ENCODE measurements around the gene RASGRF2. TPM values are rescaled to one million over a fixed set of nuclear protein-coding genes. Genes with fewer than 3 reads are reported as not detected.

The RASGRF2 gene
- polyA plus RNA-seq, 1 donor from 2014 or later, result 0.42 TPM

DNA sequence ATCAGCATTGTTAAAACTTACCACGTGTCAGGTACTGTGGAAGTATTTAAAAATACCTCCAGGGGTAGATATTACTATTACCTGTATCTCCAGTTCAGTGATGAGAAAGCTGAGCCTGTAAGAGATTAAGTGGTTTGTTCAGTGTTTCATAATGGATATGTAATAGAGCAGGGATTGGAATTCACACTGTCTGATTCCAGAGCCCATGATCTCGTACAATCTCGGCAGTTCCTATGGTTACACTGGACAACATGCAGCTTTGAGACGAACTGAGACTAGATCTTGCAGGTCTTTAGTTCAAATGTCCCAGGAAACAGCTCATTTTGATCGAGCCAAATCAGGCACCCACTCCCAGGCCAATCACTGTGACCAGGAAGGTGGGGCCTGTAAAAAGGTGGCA is 8.8 kb upstream of the RASGRF2 start:
- H3F3A ChIP-seq (ENCODE audit: insufficient read depth, low read length, poor library complexity, severe bottlenecking), result no peaks in the 10 kb centered on the region
- no peak for TF ChIP-seq TAF1 (IDR thresholded peaks at IDR 0.05; ENCODE audit: low read depth)
- TF ChIP-seq RAD21 (conservative IDR thresholded peaks at IDR 0.05), result no peak
- no peak for TF ChIP-seq POLR2AphosphoS5 (IDR thresholded peaks at IDR 0.05)
- no peak for TF ChIP-seq MXI1 (conservative IDR thresholded peaks at IDR 0.05; ENCODE audit: poor library complexity, severe bottlenecking)
- TF ChIP-seq SMC3 (conservative IDR thresholded peaks at IDR 0.05; ENCODE audit: poor library complexity), result no peak
- no peak for TF ChIP-seq EP300 (conservative IDR thresholded peaks at IDR 0.05; ENCODE audit: poor library complexity, severe bottlenecking)
- TF ChIP-seq EZH2 (IDR thresholded peaks at IDR 0.05; ENCODE audit: borderline replicate concordance, insufficient read depth, low read length, poor library complexity, severe bottlenecking), result no peak
- TF ChIP-seq, protein P1, sequence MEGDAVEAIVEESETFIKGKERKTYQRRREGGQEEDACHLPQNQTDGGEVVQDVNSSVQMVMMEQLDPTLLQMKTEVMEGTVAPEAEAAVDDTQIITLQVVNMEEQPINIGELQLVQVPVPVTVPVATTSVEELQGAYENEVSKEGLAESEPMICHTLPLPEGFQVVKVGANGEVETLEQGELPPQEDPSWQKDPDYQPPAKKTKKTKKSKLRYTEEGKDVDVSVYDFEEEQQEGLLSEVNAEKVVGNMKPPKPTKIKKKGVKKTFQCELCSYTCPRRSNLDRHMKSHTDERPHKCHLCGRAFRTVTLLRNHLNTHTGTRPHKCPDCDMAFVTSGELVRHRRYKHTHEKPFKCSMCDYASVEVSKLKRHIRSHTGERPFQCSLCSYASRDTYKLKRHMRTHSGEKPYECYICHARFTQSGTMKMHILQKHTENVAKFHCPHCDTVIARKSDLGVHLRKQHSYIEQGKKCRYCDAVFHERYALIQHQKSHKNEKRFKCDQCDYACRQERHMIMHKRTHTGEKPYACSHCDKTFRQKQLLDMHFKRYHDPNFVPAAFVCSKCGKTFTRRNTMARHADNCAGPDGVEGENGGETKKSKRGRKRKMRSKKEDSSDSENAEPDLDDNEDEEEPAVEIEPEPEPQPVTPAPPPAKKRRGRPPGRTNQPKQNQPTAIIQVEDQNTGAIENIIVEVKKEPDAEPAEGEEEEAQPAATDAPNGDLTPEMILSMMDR (IDR thresholded peaks at IDR 0.05; ENCODE audit: poor library complexity, severe bottlenecking), result no peak
- TF ChIP-seq, protein P2, sequence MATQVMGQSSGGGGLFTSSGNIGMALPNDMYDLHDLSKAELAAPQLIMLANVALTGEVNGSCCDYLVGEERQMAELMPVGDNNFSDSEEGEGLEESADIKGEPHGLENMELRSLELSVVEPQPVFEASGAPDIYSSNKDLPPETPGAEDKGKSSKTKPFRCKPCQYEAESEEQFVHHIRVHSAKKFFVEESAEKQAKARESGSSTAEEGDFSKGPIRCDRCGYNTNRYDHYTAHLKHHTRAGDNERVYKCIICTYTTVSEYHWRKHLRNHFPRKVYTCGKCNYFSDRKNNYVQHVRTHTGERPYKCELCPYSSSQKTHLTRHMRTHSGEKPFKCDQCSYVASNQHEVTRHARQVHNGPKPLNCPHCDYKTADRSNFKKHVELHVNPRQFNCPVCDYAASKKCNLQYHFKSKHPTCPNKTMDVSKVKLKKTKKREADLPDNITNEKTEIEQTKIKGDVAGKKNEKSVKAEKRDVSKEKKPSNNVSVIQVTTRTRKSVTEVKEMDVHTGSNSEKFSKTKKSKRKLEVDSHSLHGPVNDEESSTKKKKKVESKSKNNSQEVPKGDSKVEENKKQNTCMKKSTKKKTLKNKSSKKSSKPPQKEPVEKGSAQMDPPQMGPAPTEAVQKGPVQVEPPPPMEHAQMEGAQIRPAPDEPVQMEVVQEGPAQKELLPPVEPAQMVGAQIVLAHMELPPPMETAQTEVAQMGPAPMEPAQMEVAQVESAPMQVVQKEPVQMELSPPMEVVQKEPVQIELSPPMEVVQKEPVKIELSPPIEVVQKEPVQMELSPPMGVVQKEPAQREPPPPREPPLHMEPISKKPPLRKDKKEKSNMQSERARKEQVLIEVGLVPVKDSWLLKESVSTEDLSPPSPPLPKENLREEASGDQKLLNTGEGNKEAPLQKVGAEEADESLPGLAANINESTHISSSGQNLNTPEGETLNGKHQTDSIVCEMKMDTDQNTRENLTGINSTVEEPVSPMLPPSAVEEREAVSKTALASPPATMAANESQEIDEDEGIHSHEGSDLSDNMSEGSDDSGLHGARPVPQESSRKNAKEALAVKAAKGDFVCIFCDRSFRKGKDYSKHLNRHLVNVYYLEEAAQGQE (IDR thresholded peaks at IDR 0.05; ENCODE audit: borderline replicate concordance), result no peak
- H3K79me2 ChIP-seq (replicated peaks; ENCODE audit: insufficient read depth, low read length), result no peaks in the 10 kb centered on the region
- H3K36me3 ChIP-seq (ENCODE audit: insufficient read depth, low read length), result no peaks in the 10 kb centered on the region
- no peaks in the 10 kb centered on the region for H3K9me2 ChIP-seq (ENCODE audit: insufficient read depth, low read length)
- H3K27me3 ChIP-seq (ENCODE audit: insufficient read depth, low read depth, low read length), result no peaks in the 10 kb centered on the region
- no peaks in the 10 kb centered on the region for H3K9me3 ChIP-seq (ENCODE audit: low read length)
- no peak overlapping the region for H3K27ac ChIP-seq (ENCODE audit: low read length)
- no peak overlapping the region for H3K4me3 ChIP-seq (ENCODE audit: low read length)
- H3K4me2 ChIP-seq (ENCODE audit: low read length), result no peak overlapping the region
- H2AFZ ChIP-seq (ENCODE audit: low read depth, low read length), result no peak overlapping the region
- H4K20me1 ChIP-seq (ENCODE audit: insufficient read depth), result no peaks in the 10 kb centered on the region
- no peak overlapping the region for H3K9ac ChIP-seq (ENCODE audit: low read length)

DNA sequence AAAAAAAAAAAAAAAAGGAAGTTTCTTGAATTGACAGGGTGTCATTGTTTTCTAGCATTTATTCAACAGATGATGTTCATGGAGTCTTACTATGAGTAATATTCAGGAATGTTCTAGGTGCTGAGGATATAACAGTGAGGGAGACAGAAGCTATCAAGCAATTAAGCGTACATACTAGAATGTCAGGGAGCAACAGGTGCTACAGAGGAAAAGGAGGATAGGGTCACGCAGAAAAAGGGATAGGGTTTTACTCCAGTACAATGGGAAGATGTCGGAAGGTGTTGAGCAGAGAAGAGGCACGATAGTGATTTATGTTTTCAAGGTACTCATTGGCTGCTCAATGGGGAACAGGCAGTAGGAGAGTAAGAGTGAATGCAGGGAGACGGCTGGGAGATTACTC is 6.6 kb upstream of the RASGRF2 start:
- Histone ChIP-seq H3K79me2 (replicated peaks; ENCODE audit: insufficient read depth, low read length) (no peaks in the 10 kb centered on the region), H3K9me2 (ENCODE audit: insufficient read depth, low read length) (no peaks in the 10 kb centered on the region), H4K20me1 (ENCODE audit: insufficient read depth) (no peaks in the 10 kb centered on the region), H3K4me2 (ENCODE audit: low read length) (no peak overlapping the region), H3K4me3 (ENCODE audit: low read length) (no peak overlapping the region), H3F3A (ENCODE audit: insufficient read depth, low read length, poor library complexity, severe bottlenecking) (no peaks in the 10 kb centered on the region), H2AFZ (ENCODE audit: low read depth, low read length) (no peak overlapping the region), H3K36me3 (ENCODE audit: insufficient read depth, low read length) (no peaks in the 10 kb centered on the region), H3K9ac (ENCODE audit: low read length) (no peak overlapping the region), H3K27me3 (ENCODE audit: insufficient read depth, low read depth, low read length) (peaks cover 20% of the 10 kb centered on the region), H3K27ac (ENCODE audit: low read length) (no peak overlapping the region), H3K9me3 (ENCODE audit: low read length) (no peaks in the 10 kb centered on the region)
- no peak for TF ChIP-seq MXI1 (conservative IDR thresholded peaks at IDR 0.05; ENCODE audit: poor library complexity, severe bottlenecking)
- no peak for TF ChIP-seq POLR2AphosphoS5 (IDR thresholded peaks at IDR 0.05)
- no peak for TF ChIP-seq RAD21 (conservative IDR thresholded peaks at IDR 0.05)
- TF ChIP-seq, protein P1 (IDR thresholded peaks at IDR 0.05; ENCODE audit: poor library complexity, severe bottlenecking), result no peak
- no peak for TF ChIP-seq TAF1 (IDR thresholded peaks at IDR 0.05; ENCODE audit: low read depth)
- no peak for TF ChIP-seq EP300 (conservative IDR thresholded peaks at IDR 0.05; ENCODE audit: poor library complexity, severe bottlenecking)
- TF ChIP-seq, protein P2 (IDR thresholded peaks at IDR 0.05; ENCODE audit: borderline replicate concordance), result no peak
